Vagina (tissue), 2 donors: ENCODE results near the gene RFESD.

Experiments
- POLR2A ChIP-seq, 2 donors: fragments of 450-650 bp; IDR thresholded peaks; one replicate each; pipeline ENCODE4 v1.6.1; 2017; ENCODE audit warnings: antibody characterized with exemption in 2 of 2, mild to moderate bottlenecking in 2 of 2, moderate library complexity in 2 of 2
- POLR2AphosphoS5 ChIP-seq, 2 donors: sonication (generic); formaldehyde crosslinking; IDR thresholded peaks; one replicate each; pipeline ENCODE4 v1.9.0; 2017; ENCODE audit warnings: antibody characterized with exemption in 2 of 2, mild to moderate bottlenecking in 2 of 2, low read depth in 1 of 2; ENCODE audit not compliant: insufficient read depth in 1 of 2
- TF ChIP-seq, protein P1 (sequence below), 3 experiments: fragments of 450-650 bp in 2 of 3; fragments of 200-600 bp in 1 of 3; sonication (generic) in 1 of 3; IDR thresholded peaks; one replicate each; pipeline ENCODE4 v1.5.1; 2017 to 2019; ENCODE audit warnings: antibody characterized with exemption in 3 of 3, mild to moderate bottlenecking in 2 of 3, moderate library complexity in 2 of 3

DNA sequence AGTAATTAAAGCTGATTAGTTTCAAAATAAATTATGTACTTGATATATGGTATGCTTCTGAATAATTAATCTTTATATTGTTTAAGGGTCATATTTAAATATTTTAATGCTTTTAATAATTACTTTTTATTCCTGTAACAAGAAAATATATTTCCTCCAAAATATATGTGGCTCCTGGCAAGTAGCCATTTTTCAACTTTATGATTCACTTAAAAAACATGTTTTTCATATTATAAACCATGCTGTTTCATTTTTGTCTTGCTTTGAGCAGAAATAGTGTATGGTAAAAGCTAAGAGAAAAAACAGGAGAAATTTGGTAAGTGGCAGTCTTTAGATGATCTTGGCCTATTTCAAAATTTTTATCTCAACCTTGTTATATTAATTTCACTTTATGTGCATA, 21.6 kb downstream of the RFESD start:
- TF ChIP-seq, protein P1, sequence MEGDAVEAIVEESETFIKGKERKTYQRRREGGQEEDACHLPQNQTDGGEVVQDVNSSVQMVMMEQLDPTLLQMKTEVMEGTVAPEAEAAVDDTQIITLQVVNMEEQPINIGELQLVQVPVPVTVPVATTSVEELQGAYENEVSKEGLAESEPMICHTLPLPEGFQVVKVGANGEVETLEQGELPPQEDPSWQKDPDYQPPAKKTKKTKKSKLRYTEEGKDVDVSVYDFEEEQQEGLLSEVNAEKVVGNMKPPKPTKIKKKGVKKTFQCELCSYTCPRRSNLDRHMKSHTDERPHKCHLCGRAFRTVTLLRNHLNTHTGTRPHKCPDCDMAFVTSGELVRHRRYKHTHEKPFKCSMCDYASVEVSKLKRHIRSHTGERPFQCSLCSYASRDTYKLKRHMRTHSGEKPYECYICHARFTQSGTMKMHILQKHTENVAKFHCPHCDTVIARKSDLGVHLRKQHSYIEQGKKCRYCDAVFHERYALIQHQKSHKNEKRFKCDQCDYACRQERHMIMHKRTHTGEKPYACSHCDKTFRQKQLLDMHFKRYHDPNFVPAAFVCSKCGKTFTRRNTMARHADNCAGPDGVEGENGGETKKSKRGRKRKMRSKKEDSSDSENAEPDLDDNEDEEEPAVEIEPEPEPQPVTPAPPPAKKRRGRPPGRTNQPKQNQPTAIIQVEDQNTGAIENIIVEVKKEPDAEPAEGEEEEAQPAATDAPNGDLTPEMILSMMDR (IDR thresholded peaks at IDR 0.05) = no peak
- TF ChIP-seq POLR2A (IDR thresholded peaks at IDR 0.05) = no peak
- TF ChIP-seq POLR2AphosphoS5 (IDR thresholded peaks at IDR 0.05; ENCODE audit: insufficient read depth in 1 of 2, low read depth in 1 of 2) = no peak
